Measurements from ENCODE around the gene AP1G1. TPM values are rescaled to one million over a fixed set of nuclear protein-coding genes. Genes with fewer than 3 reads are reported as not detected.
"Not testable (repeated sequence)": the region's sequence is repeated elsewhere in the genome, so short reads cannot be mapped to it uniquely, and the experiment has no call there.

AP1G1 gene
- total RNA-seq, 4 donors from 2014 or later: 74.0 to 114 (median 96.9) TPM

GRCh38 chr16:71794943-71795342 lies 13.7 kb downstream of the AP1G1 start:
- 64 to 69% methylated on average over 1 of the region's 1 CpG for WGBS, 2 donors
- Histone ChIP-seq H3K27ac (no peak overlapping the region), H3K4me1 (peaks cover 0 to 12% of the 10 kb centered on the region in 2 donors), H3K36me3 (no peaks in the 10 kb centered on the region), H3K9me3 (no peaks in the 10 kb centered on the region), H3K27me3 (no peaks in the 10 kb centered on the region), H3K4me3 (replicated peaks in 1 of 3) (no peak overlapping the region)
- TF ChIP-seq POLR2A (IDR thresholded peaks at IDR 0.05) (no peak), CTCF (IDR thresholded peaks at IDR 0.05) (no peak)
- DNase-seq: no peak
- intact Hi-C loops (cut with DNase I): no loop called here

DNA sequence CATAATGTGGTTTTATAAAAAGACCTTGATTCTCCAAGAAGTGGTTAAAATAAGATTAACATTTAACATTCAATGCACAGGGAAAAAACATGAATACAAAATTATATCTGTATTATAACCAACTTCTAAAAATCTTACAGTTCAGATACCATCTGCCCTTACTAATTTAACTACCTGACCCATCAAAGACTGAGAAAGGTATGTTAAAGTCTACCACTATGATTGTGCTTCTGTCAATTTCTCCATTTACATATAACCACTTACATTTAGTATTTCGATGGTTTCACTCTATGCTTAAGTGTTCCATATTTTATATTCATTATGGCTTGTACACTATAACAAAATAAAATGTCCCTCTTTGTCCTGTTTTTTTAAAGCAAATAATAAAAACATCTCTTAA lies 14.6 kb downstream of the AP1G1 start:
- Histone ChIP-seq H3K27ac (no peak overlapping the region), H3K27me3 (no peaks in the 10 kb centered on the region), H3K36me3 (peaks cover 0 to 2% of the 10 kb centered on the region in 2 donors), H3K4me3 (replicated peaks in 1 of 3) (no peak overlapping the region), H3K9me3 (no peaks in the 10 kb centered on the region), H3K4me1 (peaks cover 0 to 12% of the 10 kb centered on the region in 2 donors)
- TF ChIP-seq CTCF (IDR thresholded peaks at IDR 0.05): no peak
- TF ChIP-seq POLR2A (IDR thresholded peaks at IDR 0.05): no peak
- 94% methylated on average over 1 of the region's 1 CpG for WGBS, 2 donors
- no peak for DNase-seq
- intact Hi-C loops (cut with DNase I): no loop called here

DNA sequence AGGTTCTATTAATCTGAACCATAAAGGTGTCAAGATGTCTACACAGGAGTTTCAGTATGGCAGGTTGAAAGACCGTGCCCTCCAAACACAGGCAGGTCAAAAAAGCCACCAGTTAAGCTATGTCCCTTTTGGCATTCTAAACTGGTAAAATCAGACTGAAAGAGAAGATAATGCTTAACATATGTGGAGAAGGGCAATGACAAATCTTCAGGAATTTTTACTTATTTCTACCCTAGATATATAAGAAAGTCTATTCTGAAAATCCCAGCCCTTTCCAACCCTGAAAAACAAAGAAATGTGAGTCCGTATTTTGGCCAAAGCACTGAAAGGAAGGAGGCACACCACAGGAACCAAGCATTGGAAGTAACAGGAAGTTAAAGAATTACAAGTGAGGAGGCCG lies 16.5 kb downstream of the AP1G1 start:
- H3K27me3 ChIP-seq: no peaks in the 10 kb centered on the region
- peaks cover 0 to 12% of the 10 kb centered on the region in 2 donors for H3K4me1 ChIP-seq
- intact Hi-C loops (cut with DNase I): no loop called here
- no peak for DNase-seq
- TF ChIP-seq CTCF (IDR thresholded peaks at IDR 0.05): no peak
- no peak for TF ChIP-seq POLR2A (IDR thresholded peaks at IDR 0.05)
- H3K4me3 ChIP-seq (replicated peaks in 1 of 3): no peak overlapping the region
- peaks cover 0 to 6% of the 10 kb centered on the region in 2 donors for H3K36me3 ChIP-seq
- 77 to 85% methylated on average over 3 of the region's 3 CpGs for WGBS, 2 donors
- no peak overlapping the region for H3K27ac ChIP-seq
- no peaks in the 10 kb centered on the region for H3K9me3 ChIP-seq

GRCh38 chr16:71790329-71790728 lies 18.3 kb downstream of the AP1G1 start:
- WGBS, 2 donors: 91 to 94% methylated on average over 3 of the region's 3 CpGs

GRCh38 chr16:71789136-71789535 lies 19.5 kb downstream of the AP1G1 start:
- Histone ChIP-seq H3K4me3 (replicated peaks in 1 of 3) (no peak overlapping the region), H3K36me3 (peaks cover 0 to 6% of the 10 kb centered on the region in 2 donors), H3K27me3 (no peaks in the 10 kb centered on the region), H3K4me1 (no peaks in the 10 kb centered on the region), H3K27ac (no peak overlapping the region), H3K9me3 (no peaks in the 10 kb centered on the region)
- intact Hi-C loops (cut with DNase I): no loop called here
- WGBS, 2 donors: 98 to 99% methylated on average over 8 of the region's 8 CpGs
- no peak for DNase-seq
- TF ChIP-seq CTCF (IDR thresholded peaks at IDR 0.05) (no peak), POLR2A (IDR thresholded peaks at IDR 0.05) (no peak)

More at GRCh38 chr16:71790329-71790728, 18.3 kb downstream of the AP1G1 start:
- H3K9me3 ChIP-seq; H3K27ac ChIP-seq; H3K4me3 ChIP-seq (replicated peaks in 1 of 3); H3K4me1 ChIP-seq; DNase-seq; intact Hi-C loops (cut with DNase I); H3K36me3 ChIP-seq; H3K27me3 ChIP-seq: not testable (repeated sequence)

GRCh38 chr16:71788578-71788977 lies 20.1 kb downstream of the AP1G1 start:
- TF ChIP-seq CTCF (IDR thresholded peaks at IDR 0.05) (no peak), POLR2A (IDR thresholded peaks at IDR 0.05) (no peak)
- Histone ChIP-seq H3K36me3 (peaks cover 0 to 6% of the 10 kb centered on the region in 2 donors), H3K27me3 (no peaks in the 10 kb centered on the region), H3K4me1 (peaks cover 0 to 1% of the 10 kb centered on the region in 2 donors), H3K27ac (no peak overlapping the region), H3K9me3 (no peaks in the 10 kb centered on the region), H3K4me3 (replicated peaks in 1 of 3) (no peak overlapping the region)
- intact Hi-C loops (cut with DNase I): no loop called here
- DNase-seq: no peak
- WGBS, 2 donors: 88 to 96% methylated on average over 2 of the region's 2 CpGs

- H3K27me3 ChIP-seq; H3K4me3 ChIP-seq (replicated peaks in 1 of 3); DNase-seq; H3K9me3 ChIP-seq; H3K36me3 ChIP-seq; intact Hi-C loops (cut with DNase I); H3K27ac ChIP-seq: not testable (repeated sequence)
- peaks cover 5 to 14% of the 10 kb centered on the region in 2 donors for H3K4me1 ChIP-seq
- WGBS, 2 donors: 95% methylated on average over 3 of the region's 3 CpGs
Measured at GRCh38 chr16:71785143-71785542, 23.5 kb downstream of the AP1G1 start.

Data from thyroid gland (tissue), 4 donors.